Fibroblast of lung (primary cell): Measurements from ENCODE around the gene COL8A2.

ENCODE experiments used
- CTCF ChIP-seq, 2 donors: IDR thresholded peaks in 1 of 2; conservative IDR thresholded peaks in 1 of 2; 1 replicate in 1 of 2; 2 replicates in 1 of 2; pipeline ENCODE4 v1.5.1; 2011 to 2012; ENCODE audit warnings: low read length in 2 of 2, control low read depth in 1 of 2, inconsistent platforms in 1 of 2, low read depth in 1 of 2, mild to moderate bottlenecking in 1 of 2
- EZH2 ChIP-seq: IDR thresholded peaks from 2 replicates; pipeline ENCODE4 v1.5.1; 2012; ENCODE audit warnings: low read length, control low read depth, mild to moderate bottlenecking; ENCODE audit errors: missing control alignments

GRCh38 chr1:36083635-36084496 lies 41.2 kb downstream of the COL8A2 start, which contains the start of gene TEKT2:
- TF ChIP-seq EZH2: no peak
- TF ChIP-seq CTCF (conservative IDR thresholded peaks at IDR 0.05 in 1 of 2, IDR thresholded peaks at IDR 0.05 in 1 of 2; ENCODE audit: low read depth in 1 of 2, low read length in 2 of 2): no peak
